GM18526 (cell line): ENCODE measurements around the gene OSBPL7.

Experiments used
- POLR2A ChIP-seq: IDR thresholded peaks from 3 replicates; pipeline ENCODE4 v1.6.1; 2011; ENCODE audit not compliant: insufficient read length; ENCODE audit errors: extremely low read depth

Gene OSBPL7, protein sequence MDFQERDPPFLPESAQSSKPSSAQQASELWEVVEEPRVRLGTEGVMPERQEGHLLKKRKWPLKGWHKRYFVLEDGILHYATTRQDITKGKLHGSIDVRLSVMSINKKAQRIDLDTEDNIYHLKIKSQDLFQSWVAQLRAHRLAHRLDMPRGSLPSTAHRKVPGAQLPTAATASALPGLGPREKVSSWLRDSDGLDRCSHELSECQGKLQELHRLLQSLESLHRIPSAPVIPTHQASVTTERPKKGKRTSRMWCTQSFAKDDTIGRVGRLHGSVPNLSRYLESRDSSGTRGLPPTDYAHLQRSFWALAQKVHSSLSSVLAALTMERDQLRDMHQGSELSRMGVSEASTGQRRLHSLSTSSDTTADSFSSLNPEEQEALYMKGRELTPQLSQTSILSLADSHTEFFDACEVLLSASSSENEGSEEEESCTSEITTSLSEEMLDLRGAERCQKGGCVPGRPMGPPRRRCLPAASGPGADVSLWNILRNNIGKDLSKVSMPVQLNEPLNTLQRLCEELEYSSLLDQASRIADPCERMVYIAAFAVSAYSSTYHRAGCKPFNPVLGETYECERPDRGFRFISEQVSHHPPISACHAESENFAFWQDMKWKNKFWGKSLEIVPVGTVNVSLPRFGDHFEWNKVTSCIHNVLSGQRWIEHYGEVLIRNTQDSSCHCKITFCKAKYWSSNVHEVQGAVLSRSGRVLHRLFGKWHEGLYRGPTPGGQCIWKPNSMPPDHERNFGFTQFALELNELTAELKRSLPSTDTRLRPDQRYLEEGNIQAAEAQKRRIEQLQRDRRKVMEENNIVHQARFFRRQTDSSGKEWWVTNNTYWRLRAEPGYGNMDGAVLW

GRCh38 chr17:47821424-47822391 lies at the start of gene OSBPL7:
OSBPL7 (minus strand) TSS chr17:47821794; CDS start chr17:47820278, 1,516 bp downstream.
- TF ChIP-seq POLR2A = peak; percentile 75

DNA sequence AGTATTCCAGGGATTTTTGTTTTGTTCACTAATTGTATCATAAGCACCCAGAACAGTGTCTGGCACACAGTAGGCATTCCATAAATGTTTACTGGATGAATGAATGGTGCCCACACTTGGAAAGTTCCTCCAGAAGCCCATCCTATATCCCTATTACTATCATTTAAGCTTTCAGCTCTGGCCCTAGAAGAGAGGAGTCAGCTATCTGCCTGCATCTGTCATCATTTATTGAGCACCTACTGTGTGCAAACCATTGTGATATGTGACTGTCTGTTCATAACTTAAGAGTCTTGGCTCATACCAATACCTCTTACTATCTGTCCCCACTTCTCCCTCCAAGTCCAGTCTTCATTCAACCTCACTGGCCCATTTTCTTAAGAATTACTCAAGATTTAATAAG lies 49.5 kb upstream of the OSBPL7 start:
- TF ChIP-seq POLR2A = no peak

DNA sequence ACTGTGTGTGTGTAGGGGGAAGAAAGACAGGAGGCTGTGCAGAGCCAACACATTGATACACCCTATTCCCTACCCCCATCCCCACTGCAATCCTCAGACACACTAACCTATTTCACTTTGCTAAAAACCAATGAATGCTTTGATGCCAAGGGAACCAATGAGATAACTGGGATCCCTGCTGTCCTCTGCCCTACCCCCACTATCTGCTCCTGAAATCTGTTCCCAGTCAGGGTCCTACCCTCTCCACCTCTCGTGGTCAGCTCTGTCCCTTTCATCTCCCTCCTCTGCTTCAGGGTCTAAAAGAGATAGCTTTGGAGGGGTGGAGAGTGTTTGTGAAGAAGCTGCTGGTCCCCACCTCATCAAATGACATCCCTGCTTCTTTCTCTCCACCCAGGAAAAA lies 48.5 kb upstream of the OSBPL7 start:
- no peak for TF ChIP-seq POLR2A

- TF ChIP-seq POLR2A = no peak
Measured at GRCh38 chr17:47869114-47869513, 47.5 kb upstream of the OSBPL7 start.

GRCh38 chr17:47867813-47868533 lies 46.4 kb upstream of the OSBPL7 start:
- TF ChIP-seq POLR2A = no peak

DNA sequence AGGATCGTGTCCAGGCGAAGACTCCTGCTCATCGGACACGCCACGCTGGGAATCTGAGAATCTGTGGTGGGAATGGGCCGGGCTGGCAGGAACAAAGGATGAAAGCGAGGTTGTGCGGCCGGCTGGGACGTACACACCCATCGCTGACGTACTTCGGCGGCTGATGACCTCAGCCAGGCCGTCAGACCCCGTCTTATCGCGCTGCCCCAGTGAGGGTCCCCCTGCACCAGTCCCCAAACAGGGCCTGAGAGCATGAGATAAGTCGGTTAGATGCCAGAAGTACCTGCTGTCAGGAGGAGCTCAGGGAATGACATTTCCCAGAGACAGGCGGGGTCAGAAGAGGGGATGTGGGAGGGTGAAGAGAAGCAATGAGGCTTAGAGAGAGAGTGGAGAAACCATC lies 45.3 kb upstream of the OSBPL7 start:
- no peak for TF ChIP-seq POLR2A

DNA sequence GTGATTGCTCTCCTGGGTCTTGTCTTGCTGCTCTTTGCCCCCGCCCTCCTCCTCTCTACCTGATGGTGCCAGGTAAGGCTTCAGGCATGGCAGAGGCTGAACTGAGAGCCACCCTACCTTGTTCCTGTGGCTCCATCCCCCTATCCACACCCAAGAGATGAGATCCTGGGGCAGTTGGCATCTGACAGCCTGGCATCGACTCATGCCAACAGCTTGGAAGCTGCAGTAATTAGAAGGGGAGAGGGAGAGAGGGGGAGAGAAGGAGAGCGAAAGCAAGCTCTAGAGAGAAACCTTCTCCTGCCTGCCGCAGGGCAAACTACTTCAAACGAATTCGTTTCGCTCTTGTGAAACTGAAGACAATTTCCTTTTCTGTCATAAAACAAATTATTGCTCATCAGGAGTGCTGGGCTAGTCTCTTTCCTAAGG lies 43.2 kb upstream of the OSBPL7 start:
- no peak for TF ChIP-seq POLR2A

DNA sequence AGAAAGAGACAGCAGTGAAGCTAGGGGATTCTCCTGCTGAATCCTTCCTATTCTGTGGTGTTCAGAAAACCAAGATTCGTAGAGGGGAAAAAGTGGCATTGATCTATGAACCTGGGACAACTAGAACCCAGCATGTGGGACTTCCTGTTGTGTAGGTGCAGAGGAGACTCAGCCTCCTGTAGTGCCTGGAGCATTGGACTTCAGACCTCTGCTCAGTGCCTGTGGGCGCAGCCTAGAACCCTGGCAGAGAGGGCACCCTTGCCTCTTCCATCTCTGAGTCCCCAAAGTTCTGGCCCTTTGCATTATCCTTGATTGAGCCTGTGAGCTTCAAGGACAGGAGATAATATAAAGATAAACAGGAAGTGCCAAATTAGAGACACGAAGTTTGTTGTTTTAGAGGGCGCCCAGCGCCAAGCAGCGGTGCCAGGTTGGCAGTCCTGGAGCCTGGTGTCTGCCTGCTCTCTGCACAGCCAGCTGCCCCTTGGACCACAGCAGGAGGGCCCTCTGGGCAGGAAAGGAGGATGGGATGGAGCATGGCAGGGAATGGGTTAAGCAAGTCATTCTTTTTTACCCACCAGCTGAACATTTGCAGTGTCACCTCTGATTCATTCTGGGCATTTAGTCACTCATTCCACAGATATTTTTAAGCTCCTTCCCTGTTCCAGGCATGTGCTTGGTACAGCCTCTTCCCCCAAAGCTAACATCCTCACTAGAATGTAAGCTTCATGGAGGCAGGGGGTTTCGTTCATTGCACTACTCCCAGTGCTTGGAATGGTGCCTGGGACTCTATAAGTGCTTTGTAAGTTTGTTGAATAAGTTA lies 41.2 kb upstream of the OSBPL7 start:
- TF ChIP-seq POLR2A = no peak

- no peak for TF ChIP-seq POLR2A
Measured at GRCh38 chr17:47860386-47860785, 38.8 kb upstream of the OSBPL7 start.

DNA sequence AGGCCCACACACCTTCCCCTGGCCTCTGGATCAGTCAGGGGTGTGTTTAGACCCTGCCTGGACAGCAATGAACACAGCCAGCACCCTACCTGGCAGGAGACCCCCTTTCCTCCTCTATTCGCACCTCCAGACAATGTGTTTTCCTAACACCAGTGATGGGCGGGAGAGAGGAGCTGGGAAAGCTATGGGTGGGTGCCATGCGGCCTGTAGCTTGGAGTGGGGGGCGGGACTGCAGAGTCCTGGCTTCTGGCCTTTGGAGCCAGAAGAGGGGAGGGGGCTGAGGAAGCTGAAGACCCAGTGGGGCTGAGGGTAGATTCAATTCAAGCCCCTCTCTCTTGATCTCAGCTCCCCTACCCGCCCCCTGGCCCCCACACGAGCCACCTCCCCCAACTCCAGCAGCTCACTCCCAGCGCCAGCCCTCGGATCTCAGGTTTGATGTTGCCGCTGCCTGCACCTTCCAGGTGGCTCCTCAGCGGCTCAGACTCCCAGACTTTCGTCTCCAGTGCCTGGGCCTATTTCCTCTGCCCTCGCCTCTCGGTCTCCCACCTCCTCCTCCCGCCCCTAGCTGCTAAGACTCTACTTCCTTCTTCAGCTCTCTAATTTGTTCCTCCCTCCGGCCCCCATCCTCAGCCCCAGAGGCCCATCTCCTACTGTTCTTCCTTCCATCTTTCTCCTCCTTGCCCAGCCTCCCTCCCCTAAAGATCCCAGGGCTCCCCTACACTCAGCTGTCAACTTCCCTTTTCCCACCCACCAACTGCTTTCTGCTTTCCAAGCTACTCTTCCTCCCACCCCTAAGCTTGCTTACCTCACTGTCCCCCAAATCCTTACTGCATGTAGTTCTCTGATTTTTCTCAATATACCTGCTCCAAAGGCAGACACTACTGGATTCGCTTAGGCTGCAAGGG lies 36.2 kb upstream of the OSBPL7 start:
- no peak for TF ChIP-seq POLR2A

DNA sequence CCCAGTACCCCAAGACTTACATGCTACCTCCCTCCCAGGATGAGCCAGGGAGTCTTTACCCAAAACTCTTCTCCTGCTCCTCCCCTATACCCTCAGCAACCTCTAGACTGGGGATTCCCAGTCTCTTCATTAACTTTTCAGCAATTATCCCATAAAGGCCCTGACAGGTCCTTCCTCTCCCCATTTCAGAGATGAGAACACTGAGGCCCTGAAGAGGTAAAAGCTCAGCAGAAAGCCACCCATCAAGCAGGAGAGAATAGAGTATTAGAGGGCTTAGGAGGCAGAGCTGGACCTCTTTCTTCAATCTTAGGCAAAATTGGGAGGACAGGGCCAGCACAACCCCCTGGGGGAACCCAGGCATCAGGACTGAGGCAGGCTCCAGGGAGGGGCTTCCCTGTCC lies 35.2 kb upstream of the OSBPL7 start:
- no peak for TF ChIP-seq POLR2A

- TF ChIP-seq POLR2A = no peak
Measured at GRCh38 chr17:47855737-47856136, 34.1 kb upstream of the OSBPL7 start.

- no peak for TF ChIP-seq POLR2A
Measured at GRCh38 chr17:47853616-47854015, 32.0 kb upstream of the OSBPL7 start.
